ENCODE results near the gene PLA2G2F.

Gene PLA2G2F

GRCh38 chr1:20112279-20113000 is 26.7 kb upstream of the PLA2G2F start:
- H3K4me1 ChIP-seq (ENCODE audit: control insufficient read depth in 1 of 2, insufficient read depth in 2 of 2, low read length in 2 of 2), result peaks cover 0 to 3% of the 10 kb centered on the region in 2 donors
- H3K4me3 ChIP-seq (ENCODE audit: low read depth in 1 of 2, low read length in 2 of 2), result no peak overlapping the region
- no peak overlapping the region for H3K9ac ChIP-seq (ENCODE audit: low read depth in 1 of 2, low read length in 2 of 2)
- no peak overlapping the region for H3K27ac ChIP-seq (ENCODE audit: low read depth, low read length)
- no peaks in the 10 kb centered on the region for H3K27me3 ChIP-seq (ENCODE audit: control insufficient read depth in 1 of 2, insufficient read depth in 2 of 2, low read length in 2 of 2)
- H3K9me3 ChIP-seq (ENCODE audit: control insufficient read depth in 1 of 2, low read length in 2 of 2), result no peaks in the 10 kb centered on the region
- no peaks in the 10 kb centered on the region for H3K36me3 ChIP-seq (ENCODE audit: control insufficient read depth in 1 of 2, insufficient read depth in 2 of 2, low read length in 2 of 2)

GRCh38 chr1:20114021-20114648 is 25.0 kb upstream of the PLA2G2F start:
- Histone ChIP-seq H3K4me3 (ENCODE audit: low read depth in 1 of 2, low read length in 2 of 2) (no peak overlapping the region), H3K9ac (ENCODE audit: low read depth in 1 of 2, low read length in 2 of 2) (no peak overlapping the region), H3K27me3 (ENCODE audit: control insufficient read depth in 1 of 2, insufficient read depth in 2 of 2, low read length in 2 of 2) (no peaks in the 10 kb centered on the region), H3K27ac (ENCODE audit: low read depth, low read length) (no peak overlapping the region), H3K36me3 (ENCODE audit: control insufficient read depth in 1 of 2, insufficient read depth in 2 of 2, low read length in 2 of 2) (no peaks in the 10 kb centered on the region), H3K9me3 (ENCODE audit: control insufficient read depth in 1 of 2, low read length in 2 of 2) (no peaks in the 10 kb centered on the region), H3K4me1 (ENCODE audit: control insufficient read depth in 1 of 2, insufficient read depth in 2 of 2, low read length in 2 of 2) (peaks cover 0 to 4% of the 10 kb centered on the region in 2 donors)

GRCh38 chr1:20115479-20115878 is 23.6 kb upstream of the PLA2G2F start:
- Histone ChIP-seq H3K9ac (ENCODE audit: low read depth in 1 of 2, low read length in 2 of 2) (no peak overlapping the region), H3K27me3 (ENCODE audit: control insufficient read depth in 1 of 2, insufficient read depth in 2 of 2, low read length in 2 of 2) (no peaks in the 10 kb centered on the region)

GRCh38 chr1:20115916-20116315 is 23.2 kb upstream of the PLA2G2F start:
- no peak overlapping the region for H3K4me3 ChIP-seq (ENCODE audit: low read depth in 1 of 2, low read length in 2 of 2)
- H3K9me3 ChIP-seq (ENCODE audit: control insufficient read depth in 1 of 2, low read length in 2 of 2), result no peaks in the 10 kb centered on the region
- H3K9ac ChIP-seq (ENCODE audit: low read depth in 1 of 2, low read length in 2 of 2), result no peak overlapping the region
- no peaks in the 10 kb centered on the region for H3K27me3 ChIP-seq (ENCODE audit: control insufficient read depth in 1 of 2, insufficient read depth in 2 of 2, low read length in 2 of 2)
- no peaks in the 10 kb centered on the region for H3K36me3 ChIP-seq (ENCODE audit: control insufficient read depth in 1 of 2, insufficient read depth in 2 of 2, low read length in 2 of 2)
- H3K4me1 ChIP-seq (ENCODE audit: control insufficient read depth in 1 of 2, insufficient read depth in 2 of 2, low read length in 2 of 2), result peaks cover 0 to 3% of the 10 kb centered on the region in 2 donors
- H3K27ac ChIP-seq (ENCODE audit: low read depth, low read length), result no peak overlapping the region

More at GRCh38 chr1:20115479-20115878, 23.6 kb upstream of the PLA2G2F start:
- Histone ChIP-seq H3K27ac (ENCODE audit: low read depth, low read length) (no peak overlapping the region), H3K4me1 (ENCODE audit: control insufficient read depth in 1 of 2, insufficient read depth in 2 of 2, low read length in 2 of 2) (peaks cover 0 to 3% of the 10 kb centered on the region in 2 donors), H3K36me3 (ENCODE audit: control insufficient read depth in 1 of 2, insufficient read depth in 2 of 2, low read length in 2 of 2) (no peaks in the 10 kb centered on the region), H3K9me3 (ENCODE audit: control insufficient read depth in 1 of 2, low read length in 2 of 2) (no peaks in the 10 kb centered on the region), H3K4me3 (ENCODE audit: low read depth in 1 of 2, low read length in 2 of 2) (no peak overlapping the region)

GRCh38 chr1:20117236-20117635 is 21.9 kb upstream of the PLA2G2F start:
- H3K27me3 ChIP-seq (ENCODE audit: control insufficient read depth in 1 of 2, insufficient read depth in 2 of 2, low read length in 2 of 2), result peaks cover 0 to 4% of the 10 kb centered on the region in 2 donors
- H3K27ac ChIP-seq (ENCODE audit: low read depth, low read length), result no peak overlapping the region
- no peak overlapping the region for H3K4me3 ChIP-seq (ENCODE audit: low read depth in 1 of 2, low read length in 2 of 2)
- H3K9ac ChIP-seq (ENCODE audit: low read depth in 1 of 2, low read length in 2 of 2), result no peak overlapping the region
- H3K9me3 ChIP-seq (ENCODE audit: control insufficient read depth in 1 of 2, low read length in 2 of 2), result no peaks in the 10 kb centered on the region
- H3K36me3 ChIP-seq (ENCODE audit: control insufficient read depth in 1 of 2, insufficient read depth in 2 of 2, low read length in 2 of 2), result no peaks in the 10 kb centered on the region
- peaks cover 0 to 3% of the 10 kb centered on the region in 2 donors for H3K4me1 ChIP-seq (ENCODE audit: control insufficient read depth in 1 of 2, insufficient read depth in 2 of 2, low read length in 2 of 2)

DNA sequence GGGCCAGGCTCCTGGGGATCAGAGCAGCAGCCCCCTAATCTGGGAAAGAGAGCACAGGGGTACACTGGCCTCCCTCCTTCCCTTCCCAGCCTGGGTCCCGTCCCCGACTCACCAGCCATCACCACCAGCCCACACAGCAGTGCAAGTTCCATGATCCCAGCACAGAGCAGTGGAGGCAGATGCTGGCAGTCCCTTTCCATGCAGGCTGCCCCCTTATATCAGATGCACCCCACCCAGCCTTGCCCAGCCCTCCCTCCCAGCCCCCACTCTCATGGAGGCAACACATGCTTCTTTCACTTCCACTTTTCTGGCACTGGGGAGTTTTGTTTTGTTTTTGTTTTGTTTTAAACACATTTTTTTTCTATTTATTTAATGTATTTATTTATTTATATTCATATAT is 19.8 kb upstream of the PLA2G2F start, which contains the start of gene PLA2G2D:
Gene PLA2G2D (minus strand): TSS at position 190 of the 400 bp plus-strand sequence. CDS start 38 bp downstream, at position 152.
- Histone ChIP-seq H3K36me3 (ENCODE audit: control insufficient read depth in 1 of 2, insufficient read depth in 2 of 2, low read length in 2 of 2) (no peaks in the 10 kb centered on the region), H3K27ac (ENCODE audit: low read depth, low read length) (no peak within 1 kb of the TSS), H3K9ac (ENCODE audit: low read depth in 1 of 2, low read length in 2 of 2) (no peak within 1 kb of the TSS), H3K4me1 (ENCODE audit: control insufficient read depth in 1 of 2, insufficient read depth in 2 of 2, low read length in 2 of 2) (peaks cover 0 to 6% of the 10 kb centered on the region in 2 donors), H3K4me3 (ENCODE audit: low read depth in 1 of 2, low read length in 2 of 2) (no peak within 1 kb of the TSS), H3K27me3 (ENCODE audit: control insufficient read depth in 1 of 2, insufficient read depth in 2 of 2, low read length in 2 of 2) (peaks cover 0 to 4% of the 10 kb centered on the region in 2 donors), H3K9me3 (ENCODE audit: control insufficient read depth in 1 of 2, low read length in 2 of 2) (no peaks in the 10 kb centered on the region)

DNA sequence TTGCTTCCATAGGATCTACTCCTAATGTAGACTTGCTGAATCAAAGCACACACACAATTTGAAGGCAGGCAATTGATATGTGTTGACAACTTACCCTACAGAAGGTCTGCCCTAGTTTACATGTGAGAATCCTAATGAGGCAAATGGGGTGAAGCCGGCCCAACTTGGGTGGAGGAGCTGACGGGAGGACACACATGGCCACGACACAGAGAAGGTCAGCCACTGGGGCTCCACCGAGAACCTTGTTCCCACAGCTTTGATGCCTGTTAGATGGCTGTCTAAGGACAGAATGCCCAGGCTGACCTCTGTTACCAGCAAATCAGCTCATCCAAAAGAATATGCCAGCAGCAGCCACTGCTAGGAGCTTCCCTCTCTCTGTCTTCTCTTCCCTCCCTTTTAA is 18.3 kb upstream of the PLA2G2F start:
- Histone ChIP-seq H3K27me3 (ENCODE audit: control insufficient read depth in 1 of 2, insufficient read depth in 2 of 2, low read length in 2 of 2) (peaks cover 0 to 4% of the 10 kb centered on the region in 2 donors), H3K27ac (ENCODE audit: low read depth, low read length) (no peak overlapping the region), H3K4me1 (ENCODE audit: control insufficient read depth in 1 of 2, insufficient read depth in 2 of 2, low read length in 2 of 2) (peaks cover 0 to 10% of the 10 kb centered on the region in 2 donors), H3K4me3 (ENCODE audit: low read depth in 1 of 2, low read length in 2 of 2) (no peak overlapping the region), H3K36me3 (ENCODE audit: control insufficient read depth in 1 of 2, insufficient read depth in 2 of 2, low read length in 2 of 2) (no peaks in the 10 kb centered on the region), H3K9me3 (ENCODE audit: control insufficient read depth in 1 of 2, low read length in 2 of 2) (no peaks in the 10 kb centered on the region), H3K9ac (ENCODE audit: low read depth in 1 of 2, low read length in 2 of 2) (no peak overlapping the region)

DNA sequence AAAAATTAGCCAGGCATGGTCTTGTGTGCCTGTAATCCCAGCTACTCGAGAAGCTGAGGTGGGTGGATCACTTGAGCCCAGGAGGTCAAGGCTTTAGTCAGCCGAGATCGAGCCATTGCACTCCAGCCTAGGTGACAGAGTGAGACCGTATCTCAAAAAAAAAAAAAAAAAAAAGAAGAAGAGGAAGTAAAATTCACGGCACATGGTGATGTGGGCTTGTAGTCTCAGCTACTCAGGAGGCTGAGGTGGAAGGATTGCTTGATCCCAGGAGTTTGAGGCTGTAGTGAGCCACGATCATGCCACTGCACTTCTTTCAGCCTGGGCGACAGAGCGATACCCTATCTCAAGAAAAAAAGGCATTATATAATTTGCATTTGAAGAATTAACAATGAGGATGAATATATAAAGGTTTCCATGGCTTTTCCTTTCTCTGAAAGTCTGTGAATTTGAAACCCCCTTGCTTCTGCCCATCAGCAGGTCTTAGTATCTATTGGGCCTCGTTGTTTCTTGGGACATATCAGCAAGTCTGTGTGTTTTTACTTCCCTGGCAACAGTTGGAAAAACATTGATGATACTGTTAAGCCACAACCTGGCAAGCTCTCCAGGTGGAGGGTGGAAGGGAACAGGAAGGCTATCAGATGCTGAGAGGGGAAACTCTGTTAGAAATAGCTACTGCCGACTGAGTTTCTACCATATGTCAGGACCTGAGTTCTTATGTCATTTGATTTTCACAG is 15.2 kb upstream of the PLA2G2F start:
- H3K27me3 ChIP-seq (ENCODE audit: control insufficient read depth in 1 of 2, insufficient read depth in 2 of 2, low read length in 2 of 2), result peaks cover 0 to 4% of the 10 kb centered on the region in 2 donors
- no peak overlapping the region for H3K27ac ChIP-seq (ENCODE audit: low read depth, low read length)
- peaks cover 0 to 10% of the 10 kb centered on the region in 2 donors for H3K4me1 ChIP-seq (ENCODE audit: control insufficient read depth in 1 of 2, insufficient read depth in 2 of 2, low read length in 2 of 2)
- H3K9me3 ChIP-seq (ENCODE audit: control insufficient read depth in 1 of 2, low read length in 2 of 2), result no peaks in the 10 kb centered on the region
- H3K9ac ChIP-seq (ENCODE audit: low read depth in 1 of 2, low read length in 2 of 2), result no peak overlapping the region
- H3K36me3 ChIP-seq (ENCODE audit: control insufficient read depth in 1 of 2, insufficient read depth in 2 of 2, low read length in 2 of 2), result no peaks in the 10 kb centered on the region
- H3K4me3 ChIP-seq (ENCODE audit: low read depth in 1 of 2, low read length in 2 of 2), result no peak overlapping the region

GRCh38 chr1:20124456-20125057 is 14.6 kb upstream of the PLA2G2F start:
- no peak overlapping the region for H3K27ac ChIP-seq (ENCODE audit: low read depth, low read length)
- peaks cover 0 to 4% of the 10 kb centered on the region in 2 donors for H3K27me3 ChIP-seq (ENCODE audit: control insufficient read depth in 1 of 2, insufficient read depth in 2 of 2, low read length in 2 of 2)
- H3K9ac ChIP-seq (ENCODE audit: low read depth in 1 of 2, low read length in 2 of 2), result no peak overlapping the region
- H3K36me3 ChIP-seq (ENCODE audit: control insufficient read depth in 1 of 2, insufficient read depth in 2 of 2, low read length in 2 of 2), result no peaks in the 10 kb centered on the region
- no peaks in the 10 kb centered on the region for H3K9me3 ChIP-seq (ENCODE audit: control insufficient read depth in 1 of 2, low read length in 2 of 2)
- peaks cover 0 to 7% of the 10 kb centered on the region in 2 donors for H3K4me1 ChIP-seq (ENCODE audit: control insufficient read depth in 1 of 2, insufficient read depth in 2 of 2, low read length in 2 of 2)
- H3K4me3 ChIP-seq (ENCODE audit: low read depth in 1 of 2, low read length in 2 of 2), result no peak overlapping the region
